Natural killer cell treated with Interleukin-12 subunit alpha and Interleukin-12 subunit beta and Interleukin-15 and Interleukin-18, amount 100 ng/mL, for 72 hours (primary cell): ENCODE results near the gene HES7. TPM values are rescaled to one million over a fixed set of nuclear protein-coding genes. Genes with fewer than 3 reads are reported as not detected.
"Not testable (repeated sequence)": the region's sequence is repeated elsewhere in the genome, so short reads cannot be mapped to it uniquely, and the experiment has no call there.

ENCODE experiments used
- ATAC-seq, 2 donors: fragments of 150-1000 bp; cut with Tn5 transposase in 1 of 2; sonication (Bioruptor Pico), chemical (Tn5 transposase) in 1 of 2; 2 replicates each; pipeline ENCODE4 v1.10.0; 2021
- DNase-seq: peaks from one replicate; pipeline ENCODE4 v3.0.0; 2022; ENCODE audit warnings: low spot score
- H3K27ac Mint-ChIP-seq, 2 donors: 1 replicate in 1 of 2; 2 replicates in 1 of 2; pipeline ENCODE4 v1.8.0; 2022; ENCODE audit warnings: mixed read lengths in 2 of 2, mild to moderate bottlenecking in 1 of 2, moderate library complexity in 1 of 2
- H3K27me3 Mint-ChIP-seq, 2 donors: 1 replicate in 1 of 2; 2 replicates in 1 of 2; pipeline ENCODE4 v1.8.0; 2022; ENCODE audit warnings: mixed read lengths in 2 of 2
- H3K36me3 Mint-ChIP-seq: one replicate; pipeline ENCODE4 v1.8.0; 2022; ENCODE audit warnings: mixed read lengths
- H3K4me1 Mint-ChIP-seq, 2 donors: 1 replicate in 1 of 2; 2 replicates in 1 of 2; pipeline ENCODE4 v1.8.0; 2022; ENCODE audit warnings: low read depth in 2 of 2, mixed read lengths in 2 of 2, mild to moderate bottlenecking in 1 of 2
- H3K4me3 Mint-ChIP-seq: one replicate; pipeline ENCODE4 v1.8.0; 2022; ENCODE audit warnings: mixed read lengths
- H3K9me3 Mint-ChIP-seq: 2 replicates; pipeline ENCODE4 v1.8.0; 2022; ENCODE audit warnings: mixed read lengths
- total RNA-seq, 2 donors: library from RNA; stranded (reverse); gene quantifications; one replicate each; pipeline ENCODE4 v1.2.3, GENCODE V29; 2022

Gene HES7
- total RNA-seq, 2 donors from 2014 or later, result not detected

GRCh38 chr17:8079291-8080207, 44.4 kb downstream of the HES7 start:
- H3K4me1 Mint-ChIP-seq, result peaks cover 11 to 15% of the 10 kb centered on the region in 2 donors
- ATAC-seq, result peak; percentile 91
- H3K4me3 Mint-ChIP-seq, result peak overlapping the region; percentile 85
- peaks cover 8 to 10% of the 10 kb centered on the region in 2 donors for H3K27me3 Mint-ChIP-seq
- H3K36me3 Mint-ChIP-seq, result no peaks in the 10 kb centered on the region
- DNase-seq, result peak; percentile 82
- no peak overlapping the region for H3K27ac Mint-ChIP-seq
- H3K9me3 Mint-ChIP-seq, result no peaks in the 10 kb centered on the region

- ATAC-seq, DNase-seq, H3K27ac Mint-ChIP-seq, H3K4me3 Mint-ChIP-seq, H3K36me3 Mint-ChIP-seq, H3K9me3 Mint-ChIP-seq: not testable (repeated sequence)
- Mint-ChIP-seq H3K4me1 (peaks cover 27 to 28% of the 10 kb centered on the region in 2 donors), H3K27me3 (peaks cover 21 to 22% of the 10 kb centered on the region in 2 donors)
Measured at GRCh38 chr17:8077939-8078338, 46.0 kb downstream of the HES7 start.

DNA sequence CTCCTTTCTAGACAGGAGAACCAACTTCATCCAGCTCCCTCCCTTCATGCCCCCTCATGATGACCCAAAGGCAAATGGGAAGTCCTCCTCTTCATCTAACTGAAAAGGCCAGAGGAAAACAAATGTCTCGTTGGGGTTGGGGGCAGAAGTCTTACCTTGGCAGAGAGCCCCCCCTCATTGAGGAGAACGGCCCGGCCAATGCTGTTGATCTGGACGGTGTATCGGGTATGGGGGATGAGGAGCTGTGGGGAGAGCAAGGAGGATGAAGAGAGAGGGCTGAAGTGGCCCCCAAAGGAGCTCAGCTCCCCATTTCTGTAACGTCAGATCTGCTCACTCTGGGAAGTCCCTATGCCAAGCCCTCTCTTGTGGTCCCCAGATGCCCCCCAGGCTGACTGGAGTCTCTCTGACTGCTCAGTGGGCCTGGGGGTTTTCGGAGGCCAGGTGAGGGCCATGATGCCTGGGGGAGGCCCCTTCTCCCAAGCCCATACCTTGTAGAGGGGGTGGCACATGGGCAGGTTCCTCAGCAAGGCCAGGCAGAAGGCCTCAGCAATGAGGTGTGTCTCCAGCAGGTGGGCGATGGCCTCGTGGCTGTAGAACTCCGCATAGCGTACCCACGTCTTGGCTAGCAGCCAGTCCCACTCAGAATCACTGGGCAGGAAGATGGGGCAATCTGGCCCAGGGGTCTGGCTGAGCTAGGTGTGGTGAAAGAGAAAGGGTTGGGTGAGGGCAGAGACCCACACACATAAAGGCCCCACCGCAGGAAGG, 47.2 kb downstream of the HES7 start:
- no peaks in the 10 kb centered on the region for H3K9me3 Mint-ChIP-seq
- no peak for ATAC-seq
- no peak overlapping the region for H3K27ac Mint-ChIP-seq
- DNase-seq, result no peak
- no peaks in the 10 kb centered on the region for H3K36me3 Mint-ChIP-seq
- H3K4me3 Mint-ChIP-seq, result no peak overlapping the region
- H3K4me1 Mint-ChIP-seq, result peaks cover 33 to 34% of the 10 kb centered on the region in 2 donors
- peaks cover 25 to 30% of the 10 kb centered on the region in 2 donors for H3K27me3 Mint-ChIP-seq

GRCh38 chr17:8075574-8076342, 48.1 kb downstream of the HES7 start:
- H3K27me3 Mint-ChIP-seq, result peaks cover 25 to 31% of the 10 kb centered on the region in 2 donors
- H3K27ac Mint-ChIP-seq, result no peak overlapping the region
- no peaks in the 10 kb centered on the region for H3K9me3 Mint-ChIP-seq
- peaks cover 33 to 34% of the 10 kb centered on the region in 2 donors for H3K4me1 Mint-ChIP-seq
- DNase-seq, result no peak
- no peak for ATAC-seq
- H3K4me3 Mint-ChIP-seq, result no peak overlapping the region
- H3K36me3 Mint-ChIP-seq, result no peaks in the 10 kb centered on the region

- DNase-seq (no peak), ATAC-seq (no peak)
- Mint-ChIP-seq H3K27me3 (peaks cover 28 to 37% of the 10 kb centered on the region in 2 donors), H3K36me3 (no peaks in the 10 kb centered on the region), H3K27ac (peak overlapping the region in 1 of 2 donors; percentile 49), H3K9me3 (no peaks in the 10 kb centered on the region), H3K4me3 (peak overlapping the region; percentile 40), H3K4me1 (peaks cover 29 to 32% of the 10 kb centered on the region in 2 donors)
Measured at GRCh38 chr17:8075081-8075480, 48.8 kb downstream of the HES7 start.

DNA sequence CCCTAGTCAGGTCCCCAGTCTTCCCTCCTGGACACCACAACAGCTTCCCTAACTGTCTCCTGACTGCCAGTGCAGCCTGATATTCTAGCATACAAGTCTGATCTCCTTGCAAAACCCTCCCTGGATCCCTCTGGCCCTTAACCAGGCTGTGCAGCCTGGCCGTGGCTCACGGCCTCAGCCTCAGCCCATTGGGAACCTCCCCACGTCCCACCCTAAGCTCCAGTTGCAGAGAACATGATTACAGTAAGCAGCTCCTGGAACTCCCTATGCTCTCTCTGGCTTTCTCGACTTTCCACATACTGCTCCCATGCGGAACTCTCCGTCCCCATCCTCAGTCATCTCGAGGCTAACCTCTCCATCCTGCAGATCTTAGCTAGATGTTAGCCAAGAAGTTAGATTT, 49.4 kb downstream of the HES7 start:
- peaks cover 27% of the 10 kb centered on the region in 2 donors for H3K4me1 Mint-ChIP-seq
- peaks cover 28 to 37% of the 10 kb centered on the region in 2 donors for H3K27me3 Mint-ChIP-seq
- peak overlapping the region in 1 of 2 donors; percentile 49 for H3K27ac Mint-ChIP-seq
- DNase-seq, result no peak
- H3K4me3 Mint-ChIP-seq, result peak overlapping the region; percentile 40
- no peaks in the 10 kb centered on the region for H3K36me3 Mint-ChIP-seq
- H3K9me3 Mint-ChIP-seq, result no peaks in the 10 kb centered on the region
- ATAC-seq, result no peak

GRCh38 chr17:8073627-8074484, 50.0 kb downstream of the HES7 start:
- Mint-ChIP-seq H3K4me3 (peak overlapping the region; percentile 74), H3K4me1 (peaks cover 24 to 27% of the 10 kb centered on the region in 2 donors), H3K27me3 (peaks cover 29 to 37% of the 10 kb centered on the region in 2 donors), H3K36me3 (no peaks in the 10 kb centered on the region), H3K27ac (peak overlapping the region in 1 of 2 donors; percentile 61), H3K9me3 (no peaks in the 10 kb centered on the region)
- peak; percentile 79 to 86 for ATAC-seq
- peak; percentile 86 for DNase-seq

GRCh38 chr17:8072729-8073461, 51.0 kb downstream of the HES7 start:
- Mint-ChIP-seq H3K27me3 (peaks cover 30 to 37% of the 10 kb centered on the region in 2 donors), H3K27ac (peak overlapping the region; percentile 18 to 61), H3K9me3 (no peaks in the 10 kb centered on the region), H3K4me1 (peaks cover 24 to 27% of the 10 kb centered on the region in 2 donors), H3K36me3 (no peaks in the 10 kb centered on the region), H3K4me3 (peak overlapping the region; percentile 58)
- ATAC-seq (no peak), DNase-seq (no peak)

- peak overlapping the region; percentile 58 for H3K4me3 Mint-ChIP-seq
- DNase-seq, result no peak
- H3K27me3 Mint-ChIP-seq, result peaks cover 27 to 37% of the 10 kb centered on the region in 2 donors
- ATAC-seq, result no peak
- H3K4me1 Mint-ChIP-seq, result peaks cover 24 to 27% of the 10 kb centered on the region in 2 donors
- peak overlapping the region in 1 of 2 donors; percentile 18 for H3K27ac Mint-ChIP-seq
- no peaks in the 10 kb centered on the region for H3K9me3 Mint-ChIP-seq
- no peaks in the 10 kb centered on the region for H3K36me3 Mint-ChIP-seq
Measured at GRCh38 chr17:8072341-8072728, 51.6 kb downstream of the HES7 start.

DNA sequence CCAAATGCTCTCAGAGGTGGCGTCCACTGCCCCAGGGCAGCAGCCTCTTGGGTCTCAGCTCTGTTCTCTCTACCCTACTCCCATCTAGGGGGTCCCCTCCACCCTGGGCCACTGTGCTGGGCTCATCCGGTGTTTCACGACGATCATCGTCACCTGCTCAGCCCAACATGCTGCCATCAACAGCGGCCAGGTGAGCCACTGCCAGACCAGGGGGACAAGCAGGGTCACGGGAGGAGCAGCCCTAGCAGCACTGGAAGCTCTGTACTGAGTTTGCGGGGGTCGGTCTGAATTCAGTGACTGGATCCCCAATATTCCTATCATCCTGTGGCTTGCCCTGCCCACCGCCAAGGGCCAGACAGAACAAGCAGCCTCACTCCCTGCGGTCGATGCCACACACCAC, 52.4 kb downstream of the HES7 start:
- Mint-ChIP-seq H3K4me3 (no peak overlapping the region), H3K27ac (no peak overlapping the region), H3K36me3 (no peaks in the 10 kb centered on the region), H3K4me1 (peaks cover 24 to 27% of the 10 kb centered on the region in 2 donors), H3K27me3 (peaks cover 27 to 37% of the 10 kb centered on the region in 2 donors), H3K9me3 (no peaks in the 10 kb centered on the region)
- ATAC-seq (no peak), DNase-seq (no peak)
